Upper lobe of left lung (tissue), 6 donors: ENCODE measurements around the gene FBLN2. TPM values are rescaled to one million over a fixed set of nuclear protein-coding genes. Genes with fewer than 3 reads are reported as not detected.
A peak's percentile ranks its signal among the peaks of the same experiment; 100 is the strongest.

ENCODE experiments used
- ATAC-seq, 2 donors: fragments of 200-7000 bp; cut with Tn5 transposase; one replicate each; pipeline ENCODE4 v1.9.1; 2022; ENCODE audit warnings: mild to moderate bottlenecking in 2 of 2, moderate library complexity in 2 of 2; ENCODE audit not compliant: low FRiP score in 2 of 2
- DNase-seq, 2 donors: peaks; one replicate each; pipeline ENCODE4 v3.0.0-alpha.2; 2019 to 2020
- H3K27ac ChIP-seq, 4 donors: fragments of 200-600 bp; sonication (generic); one replicate each; pipeline ENCODE4 v1.5.1; 2016 to 2019
- H3K27me3 ChIP-seq, 4 donors: fragments of 200-600 bp; sonication (generic); one replicate each; pipeline ENCODE4 v1.5.1; 2017 to 2019
- H3K36me3 ChIP-seq, 4 donors: fragments of 200-600 bp; sonication (generic); one replicate each; pipeline ENCODE4 v1.5.1; 2016 to 2019
- H3K4me1 ChIP-seq, 4 donors: fragments of 200-600 bp; sonication (generic); one replicate each; pipeline ENCODE4 v1.5.1; 2018 to 2019
- H3K4me3 ChIP-seq, 4 donors: fragments of 200-600 bp; sonication (generic); one replicate each; pipeline ENCODE4 v1.5.1; 2017 to 2019; ENCODE audit warnings: mild to moderate bottlenecking in 2 of 4, moderate library complexity in 1 of 4
- H3K9me3 ChIP-seq, 4 donors: fragments of 200-600 bp; sonication (generic); one replicate each; pipeline ENCODE4 v1.5.1; 2018 to 2019
- CTCF ChIP-seq, 6 experiments: fragments of 450-650 bp in 4 of 6; fragments of 200-600 bp in 2 of 6; sonication (generic) in 2 of 6; IDR thresholded peaks; one replicate each; pipeline ENCODE4 v1.5.1; 2016 to 2019; ENCODE audit warnings: antibody characterized with exemption in 6 of 6
- EP300 ChIP-seq, 4 donors: sonication (generic); formaldehyde crosslinking; IDR thresholded peaks; one replicate each; pipeline ENCODE4 v1.5.1; 2017; ENCODE audit warnings: antibody characterized with exemption in 4 of 4, control low read depth in 2 of 4
- POLR2A ChIP-seq, 4 donors: fragments of 450-650 bp; IDR thresholded peaks; one replicate each; pipeline ENCODE4 v1.5.1; 2016 to 2017; ENCODE audit warnings: antibody characterized with exemption in 4 of 4, mild to moderate bottlenecking in 2 of 4
- POLR2AphosphoS5 ChIP-seq, 2 donors: sonication (generic); formaldehyde crosslinking; IDR thresholded peaks; one replicate each; pipeline ENCODE4 v1.5.1; 2017; ENCODE audit warnings: antibody characterized with exemption in 2 of 2
- WGBS, 2 donors: methylation state at CpG; one replicate each; pipeline ENCODE4 v1.1.5; 2017 to 2018; 5-methylcytosine and 5-hydroxymethylcytosine counted together
- total RNA-seq, 6 donors: library from RNA; depleted of rRNA in 4 of 6; stranded (reverse); fragments of >200 nt in 4 of 6; gene quantifications; one replicate each; pipeline versions ENCODE4 v1.1.0 to v1.2.1, GENCODE V29; 2016 to 2021
- donor health status: DM: no; HTN: no; CAD: no; lungs with moderate emphysema.
- donor health status: DM: no; HTN: yes; CAD: no; lungs with severe emphysema.

The FBLN2 gene
- total RNA-seq, 6 donors from 2014 or later, result 2.1 to 85.7 (median 19.5) TPM

- DNase-seq, result no peak
- no peak for ATAC-seq
- no peak for TF ChIP-seq CTCF (IDR thresholded peaks at IDR 0.05)
- 61 to 73% methylated on average over 22 to 28 of the region's 28 CpGs for WGBS, 2 donors
- peaks cover 0 to 16% (median 6%) of the 10 kb centered on the region in 4 donors for H3K4me1 ChIP-seq
- H3K27me3 ChIP-seq, result peaks cover 0 to 14% (median 5%) of the 10 kb centered on the region in 4 donors
- H3K9me3 ChIP-seq, result no peaks in the 10 kb centered on the region
- H3K27ac ChIP-seq, result no peak overlapping the region
- no peak overlapping the region for H3K4me3 ChIP-seq
- H3K36me3 ChIP-seq, result no peaks in the 10 kb centered on the region
Measured at GRCh38 chr3:13552857-13553652, 4.1 kb downstream of the FBLN2 start.

- Histone ChIP-seq H3K27me3 (peaks cover 0 to 11% (median 2%) of the 10 kb centered on the region in 4 donors), H3K4me3 (no peak overlapping the region), H3K4me1 (peaks cover 0 to 10% (median 1%) of the 10 kb centered on the region in 4 donors), H3K27ac (no peak overlapping the region), H3K36me3 (no peaks in the 10 kb centered on the region), H3K9me3 (no peaks in the 10 kb centered on the region)
- DNase-seq, result peak in 1 of 2 donors; percentile 54
- TF ChIP-seq CTCF (IDR thresholded peaks at IDR 0.05), result no peak
- no peak for TF ChIP-seq POLR2AphosphoS5 (IDR thresholded peaks at IDR 0.05)
- TF ChIP-seq POLR2A (IDR thresholded peaks at IDR 0.05), result no peak
- TF ChIP-seq EP300 (IDR thresholded peaks at IDR 0.05), result no peak
- no peak for ATAC-seq
- WGBS, 2 donors, result 61 to 71% methylated on average over 8 to 12 of the region's 12 CpGs
Measured at GRCh38 chr3:13553686-13554085, 4.8 kb downstream of the FBLN2 start.

GRCh38 chr3:13555753-13556152, 6.8 kb downstream of the FBLN2 start:
- ATAC-seq (no peak), DNase-seq (no peak)
- Histone ChIP-seq H3K4me1 (no peaks in the 10 kb centered on the region), H3K4me3 (no peak overlapping the region), H3K27ac (no peak overlapping the region), H3K9me3 (no peaks in the 10 kb centered on the region), H3K27me3 (no peaks in the 10 kb centered on the region), H3K36me3 (no peaks in the 10 kb centered on the region)
- TF ChIP-seq POLR2AphosphoS5 (IDR thresholded peaks at IDR 0.05), result no peak
- TF ChIP-seq CTCF (IDR thresholded peaks at IDR 0.05), result no peak
- no peak for TF ChIP-seq POLR2A (IDR thresholded peaks at IDR 0.05)
- no peak for TF ChIP-seq EP300 (IDR thresholded peaks at IDR 0.05)
- 83 to 90% methylated on average over 8 to 11 of the region's 11 CpGs for WGBS, 2 donors

- no peak for TF ChIP-seq CTCF (IDR thresholded peaks at IDR 0.05)
- TF ChIP-seq POLR2A (IDR thresholded peaks at IDR 0.05), result no peak
- no peak for TF ChIP-seq POLR2AphosphoS5 (IDR thresholded peaks at IDR 0.05)
- no peak for TF ChIP-seq EP300 (IDR thresholded peaks at IDR 0.05)
- Histone ChIP-seq H3K36me3 (no peaks in the 10 kb centered on the region), H3K4me1 (no peaks in the 10 kb centered on the region), H3K4me3 (no peak overlapping the region), H3K27ac (no peak overlapping the region), H3K9me3 (no peaks in the 10 kb centered on the region), H3K27me3 (no peaks in the 10 kb centered on the region)
- ATAC-seq, result no peak
- WGBS, 2 donors, result 57% methylated on average over 6 of the region's 6 CpGs
- no peak for DNase-seq
Measured at GRCh38 chr3:13556207-13556606, 7.3 kb downstream of the FBLN2 start.

- no peak overlapping the region for H3K27ac ChIP-seq
Measured at GRCh38 chr3:13556917-13557316, 8.0 kb downstream of the FBLN2 start.

More at GRCh38 chr3:13556917-13557316, 8.0 kb downstream of the FBLN2 start:
- Histone ChIP-seq H3K4me1 (no peaks in the 10 kb centered on the region), H3K27me3 (no peaks in the 10 kb centered on the region), H3K4me3 (no peak overlapping the region), H3K36me3 (no peaks in the 10 kb centered on the region), H3K9me3 (no peaks in the 10 kb centered on the region)
- ATAC-seq (no peak), DNase-seq (no peak)
- no peak for TF ChIP-seq POLR2A (IDR thresholded peaks at IDR 0.05)
- TF ChIP-seq POLR2AphosphoS5 (IDR thresholded peaks at IDR 0.05), result no peak
- no peak for TF ChIP-seq CTCF (IDR thresholded peaks at IDR 0.05)
- TF ChIP-seq EP300 (IDR thresholded peaks at IDR 0.05), result no peak
- WGBS, 2 donors, result 77 to 81% methylated on average over 6 of the region's 6 CpGs
